Measurements from ENCODE around the gene TMEM175.

The TMEM175 gene

GRCh38 chr4:1003271-1004070 lies 71.2 kb downstream of the TMEM175 start:
- no peak for DNase-seq (ENCODE audit: low read depth)

- DNase-seq (ENCODE audit: low read depth) = no peak
These were observed 71.8 kb downstream of the TMEM175 start for GRCh38 chr4:1004071-1004418.

GRCh38 chr4:1004557-1005485 lies 72.6 kb downstream of the TMEM175 start:
- no peak for DNase-seq (ENCODE audit: low read depth)

GRCh38 chr4:1006856-1007255 lies 74.6 kb downstream of the TMEM175 start:
- no peak for DNase-seq (ENCODE audit: low read depth)

All from GM04503 (cell line).